CD14-positive monocyte (primary cell): ENCODE measurements around the gene ETDA. TPM values are rescaled to one million over a fixed set of nuclear protein-coding genes. Genes with fewer than 3 reads are reported as not detected.
A peak's percentile ranks its signal among the peaks of the same experiment; 100 is the strongest.

Experiments used
- DNase-seq, 3 donors: peaks; one replicate each; pipeline ENCODE4 v3.0.0-alpha.2; 2011 to 2022
- H2AFZ ChIP-seq: 2 replicates; pipeline ENCODE4 v1.6.0; 2012; ENCODE audit warnings: mild to moderate bottlenecking, low read depth, low read length, inconsistent platforms; ENCODE audit not compliant: insufficient read depth, poor library complexity, severe bottlenecking
- H3K27ac ChIP-seq, 2 donors: 1 replicate in 1 of 2; 2 replicates in 1 of 2; pipeline ENCODE4 v1.5.1; 2012 to 2013; ENCODE audit warnings: low read length in 2 of 2, control low read depth in 1 of 2, inconsistent platforms in 1 of 2, low read depth in 1 of 2, mild to moderate bottlenecking in 1 of 2
- H3K27me3 ChIP-seq, 2 donors: one replicate each; pipeline versions ENCODE4 v1.6.0 to v1.6.1; 2011 to 2013; ENCODE audit warnings: low read length in 2 of 2; ENCODE audit not compliant: control insufficient read depth in 2 of 2, insufficient read depth in 2 of 2
- H3K36me3 ChIP-seq, 2 donors: replicated peaks in 1 of 2; 1 replicate in 1 of 2; 2 replicates in 1 of 2; pipeline versions ENCODE4 v1.5.1 to v1.6.1; 2012 to 2013; ENCODE audit warnings: low read length in 2 of 2, control low read depth in 1 of 2, inconsistent platforms in 1 of 2, mild to moderate bottlenecking in 1 of 2; ENCODE audit not compliant: insufficient read depth in 2 of 2, control insufficient read depth in 1 of 2
- H3K4me1 ChIP-seq, 2 donors: 1 replicate in 1 of 2; 2 replicates in 1 of 2; pipeline versions ENCODE4 v1.5.1 to v1.6.1; 2012 to 2013; ENCODE audit warnings: low read length in 2 of 2, control low read depth in 1 of 2, inconsistent platforms in 1 of 2, mild to moderate bottlenecking in 1 of 2, moderate library complexity in 1 of 2; ENCODE audit not compliant: insufficient read depth in 2 of 2, control insufficient read depth in 1 of 2
- H3K4me2 ChIP-seq: replicated peaks from 2 replicates; pipeline ENCODE3; 2012; ENCODE audit warnings: low read length, moderate library complexity, mild to moderate bottlenecking; ENCODE audit not compliant: poor library complexity, severe bottlenecking; ENCODE audit errors: extremely low read depth
- H3K4me3 ChIP-seq, 3 experiments: fragments of 200-600 bp in 1 of 3; sonication (generic) in 1 of 3; replicated peaks in 1 of 3; 1 replicate in 2 of 3; 2 replicates in 1 of 3; pipeline ENCODE4 v1.5.1; 2011 to 2013; ENCODE audit warnings: low read length in 3 of 3, mild to moderate bottlenecking in 3 of 3, control low read depth in 2 of 3, low read depth in 2 of 3, inconsistent platforms in 1 of 3, moderate library complexity in 1 of 3
- H3K79me2 ChIP-seq: 2 replicates; pipeline ENCODE4 v1.6.0; 2012; ENCODE audit warnings: mild to moderate bottlenecking, control low read depth, inconsistent platforms, low read length, moderate library complexity; ENCODE audit not compliant: insufficient read depth
- H3K9ac ChIP-seq: 2 replicates; pipeline ENCODE4 v1.6.0; 2017; ENCODE audit warnings: low read length, mild to moderate bottlenecking; ENCODE audit not compliant: insufficient read depth, poor library complexity, severe bottlenecking
- H3K9me3 ChIP-seq, 2 donors: replicated peaks in 1 of 2; 1 replicate in 1 of 2; 2 replicates in 1 of 2; pipeline versions ENCODE4 v1.5.1 to v1.6.1; 2012 to 2013; ENCODE audit warnings: low read length in 2 of 2, control low read depth in 1 of 2; ENCODE audit not compliant: control insufficient read depth in 1 of 2, insufficient read depth in 1 of 2
- H4K20me1 ChIP-seq: 2 replicates; pipeline ENCODE4 v1.6.0; 2012; ENCODE audit warnings: mild to moderate bottlenecking, low read length, control low read depth, moderate library complexity; ENCODE audit not compliant: insufficient read depth
- H3K27ac Mint-ChIP-seq, 7 donors: one replicate each; pipeline ENCODE4 v1.8.0; 2020; ENCODE audit warnings: mild to moderate bottlenecking in 7 of 7, mixed read lengths in 7 of 7, moderate library complexity in 6 of 7, inconsistent platforms in 2 of 7
- H3K27me3 Mint-ChIP-seq, 3 donors: one replicate each; pipeline ENCODE4 v1.8.0; 2021 to 2022; ENCODE audit warnings: low read depth in 3 of 3, mild to moderate bottlenecking in 3 of 3, mixed read lengths in 3 of 3, moderate library complexity in 3 of 3, inconsistent platforms in 1 of 3
- H3K36me3 Mint-ChIP-seq, 2 donors: one replicate each; pipeline ENCODE4 v1.8.0; 2020; ENCODE audit warnings: mixed read lengths in 2 of 2, inconsistent platforms in 1 of 2, mild to moderate bottlenecking in 1 of 2
- H3K4me1 Mint-ChIP-seq: one replicate; pipeline ENCODE4 v1.8.0; 2020; ENCODE audit warnings: mild to moderate bottlenecking, mixed read lengths
- H3K4me3 Mint-ChIP-seq, 2 donors: one replicate each; pipeline ENCODE4 v1.8.0; 2020; ENCODE audit warnings: mild to moderate bottlenecking in 2 of 2, mixed read lengths in 2 of 2, moderate library complexity in 1 of 2
- H3K9me3 Mint-ChIP-seq, 7 donors: one replicate each; pipeline ENCODE4 v1.8.0; 2020 to 2022; ENCODE audit warnings: mixed read lengths in 7 of 7, mild to moderate bottlenecking in 6 of 7, moderate library complexity in 6 of 7, inconsistent platforms in 2 of 7
- CTCF ChIP-seq: fragments of 200-600 bp; IDR thresholded peaks from one replicate; pipeline ENCODE4 v1.8.0; 2022; ENCODE audit warnings: antibody characterized with exemption, mild to moderate bottlenecking
- WGBS: methylation state at CpG from one replicate; pipeline ENCODE4 v1.1.5; 2013; ENCODE audit warnings: missing lambda C conversion rate; ENCODE audit not compliant: insufficient coverage; 5-methylcytosine and 5-hydroxymethylcytosine counted together
- intact Hi-C, 2 donors: fragments of 100-400 bp; cut with micrococcal nuclease; formaldehyde crosslinking; loops; one replicate each; pipeline versions ENCODE4 v1.15.0 to v1.15.1; 2023
- polyA plus RNA-seq, 3 donors: library from polyadenylated mRNA; depleted of rRNA in 1 of 3; unstranded in 2 of 3; stranded (reverse) in 1 of 3; fragments of 300-500 nt in 2 of 3; fragments of >200 nt in 1 of 3; fragmentation: Illumina TruSeq in 2 of 3; gene quantifications; 1 replicate in 2 of 3; 2 replicates in 1 of 3; pipeline ENCODE4 v1.2.3, GENCODE V29; 2012 to 2021

The ETDA gene
- polyA plus RNA-seq, 3 donors = not detected

GRCh38 chrX:135295944-135296305 lies 44.1 kb downstream of the ETDA start:
- Mint-ChIP-seq H3K36me3 (peaks cover 14% of the 10 kb centered on the region in 2 donors), H3K4me3 (peak overlapping the region; percentile 74 to 80), H3K27me3 (peaks cover 0 to 4% (median 0%) of the 10 kb centered on the region in 3 donors), H3K27ac (peak overlapping the region in 3 of 7 donors; percentile 32 to 64 (median 37)), H3K9me3 (peaks cover 0 to 25% (median 6%) of the 10 kb centered on the region in 7 donors), H3K4me1 (peaks cover 11% of the 10 kb centered on the region)
- peaks cover 0 to 11% of the 10 kb centered on the region in 2 donors for H3K4me1 ChIP-seq
- H3K79me2 ChIP-seq = no peaks in the 10 kb centered on the region
- intact Hi-C loops = no loop called here
- H3K9me3 ChIP-seq = peaks cover 0 to 7% of the 10 kb centered on the region in 2 donors
- no peak overlapping the region for H3K9ac ChIP-seq
- no peaks in the 10 kb centered on the region for H4K20me1 ChIP-seq
- peak overlapping the region in 2 of 3 experiments; percentile 21 to 44 for H3K4me3 ChIP-seq
- peaks cover 0 to 7% of the 10 kb centered on the region in 2 donors for H3K36me3 ChIP-seq
- H3K27me3 ChIP-seq = no peaks in the 10 kb centered on the region
- H2AFZ ChIP-seq = no peak overlapping the region
- H3K4me2 ChIP-seq = peak overlapping the region; percentile 52
- H3K27ac ChIP-seq = no peak overlapping the region
- WGBS = 30% methylated on average over 2 of the region's 10 CpGs
- TF ChIP-seq CTCF = no peak
- DNase-seq = no peak

DNA sequence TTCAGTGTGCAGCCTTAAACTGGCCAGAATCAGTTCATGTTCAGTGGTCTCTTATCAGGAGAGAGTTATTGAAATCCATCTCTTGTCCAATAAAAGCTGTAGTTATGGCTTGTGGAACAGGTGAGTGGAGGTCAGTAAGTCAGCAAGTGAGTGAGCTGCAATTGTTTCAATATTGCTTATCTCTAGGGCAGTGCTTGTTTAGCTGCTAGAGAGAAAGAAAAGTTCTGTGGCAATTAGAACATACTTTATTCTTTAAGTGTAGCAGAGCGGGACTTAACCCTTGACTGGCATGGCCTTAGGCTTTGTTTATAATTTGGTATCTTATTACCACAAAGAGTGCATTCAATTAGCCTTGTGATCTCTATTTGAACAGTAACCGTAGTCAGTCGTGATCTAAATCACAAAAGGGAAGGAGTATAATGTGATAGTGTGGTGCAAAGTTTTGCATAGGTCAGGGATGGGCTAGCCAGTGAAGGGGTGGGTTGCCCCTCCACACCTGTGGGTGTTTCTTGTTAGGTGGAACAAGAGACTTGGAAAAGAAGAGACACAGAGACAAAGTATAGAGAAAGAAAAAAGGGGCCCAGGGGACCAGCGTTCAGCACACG lies 50.5 kb downstream of the ETDA start:
- H3K27me3 ChIP-seq = no peaks in the 10 kb centered on the region
- H3K4me3 ChIP-seq = no peak overlapping the region
- H3K4me2 ChIP-seq = no peak overlapping the region
- H3K27ac Mint-ChIP-seq = no peak overlapping the region
- no peaks in the 10 kb centered on the region for H3K79me2 ChIP-seq
- intact Hi-C loops = no loop called here
- no peak for DNase-seq
- H3K4me1 Mint-ChIP-seq = peaks cover 4% of the 10 kb centered on the region
- H3K36me3 ChIP-seq = no peaks in the 10 kb centered on the region
- no CpG with 5 or more reads among the region's 5 CpGs for WGBS
- H3K9me3 ChIP-seq = no peaks in the 10 kb centered on the region
- no peaks in the 10 kb centered on the region for H4K20me1 ChIP-seq
- H2AFZ ChIP-seq = no peak overlapping the region
- H3K27ac ChIP-seq = no peak overlapping the region
- TF ChIP-seq CTCF = no peak
- H3K36me3 Mint-ChIP-seq = no peaks in the 10 kb centered on the region
- H3K27me3 Mint-ChIP-seq = peaks cover 0 to 1% (median 0%) of the 10 kb centered on the region in 3 donors
- H3K4me1 ChIP-seq = peaks cover 0 to 1% of the 10 kb centered on the region in 2 donors
- H3K9me3 Mint-ChIP-seq = no peaks in the 10 kb centered on the region
- H3K9ac ChIP-seq = no peak overlapping the region
- no peak overlapping the region for H3K4me3 Mint-ChIP-seq

Other genes with a start within 250 kb of the ETDA start
- gene RTL8B, start 229.5 kb upstream of the ETDA start, polyA plus RNA-seq = under 1 TPM; 0.30 to 0.54 (median 0.43) TPM
- gene RTL8C, start 219.7 kb upstream of the ETDA start, polyA plus RNA-seq = 10 to 100 TPM; 36.9 to 56.1 (median 37.2) TPM
- gene RTL8A, start 199.9 kb upstream of the ETDA start, polyA plus RNA-seq = 10 to 100 TPM; 19.4 to 25.6 (median 22.4) TPM
- gene SMIM10L2B, start 153.3 kb upstream of the ETDA start, polyA plus RNA-seq = under 1 TPM in 1 of 3 donors, not detected in 2; 0.09 TPM
- not detected for gene ETDB, start 131.5 kb upstream of the ETDA start, polyA plus RNA-seq
- not detected for gene CT55, start 80.7 kb upstream of the ETDA start, polyA plus RNA-seq
- gene ETDC, start 57.4 kb downstream of the ETDA start, polyA plus RNA-seq = not detected
- gene ZNF75D, start 92.0 kb downstream of the ETDA start, polyA plus RNA-seq = 1 to 10 TPM; 2.7 to 7.2 (median 3.6) TPM
- 1 to 10 TPM in 2 of 3 donors, under 1 TPM in 1; 0.37 to 1.9 (median 1.2) TPM for gene ZNF449, start 92.7 kb downstream of the ETDA start, polyA plus RNA-seq
- not detected for gene SMIM10L2A, start 169.9 kb downstream of the ETDA start, polyA plus RNA-seq